ENCODE data around the gene TMEM259.
A peak's percentile ranks its signal among the peaks of the same experiment; 100 is the strongest.

TMEM259 gene

DNA sequence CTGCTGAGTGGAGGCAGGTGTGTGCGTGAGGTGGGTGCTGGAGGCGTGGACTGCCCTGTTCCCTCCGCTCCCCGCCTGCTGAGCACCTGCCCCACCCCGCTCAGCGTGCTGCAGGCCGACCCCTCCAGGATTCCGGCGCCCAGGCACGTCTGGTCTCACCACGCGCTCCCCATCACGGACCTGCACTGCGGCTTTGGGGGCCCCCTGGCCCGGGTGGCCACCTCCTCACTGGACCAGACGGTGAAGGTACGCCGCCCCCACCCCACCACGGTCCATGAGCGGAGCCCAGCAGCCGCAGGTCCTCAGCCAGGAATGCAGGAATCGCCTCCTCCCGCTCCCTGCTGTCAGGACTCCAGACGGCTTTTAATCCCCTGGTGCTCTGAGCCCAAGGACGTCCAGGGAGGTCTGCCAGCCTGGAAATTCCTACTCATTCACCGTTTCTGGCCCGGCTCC lies 30.8 kb downstream of the TMEM259 start:
- H3K36me3 ChIP-seq, result peaks cover 44% of the 10 kb centered on the region
- TF ChIP-seq, protein P1, sequence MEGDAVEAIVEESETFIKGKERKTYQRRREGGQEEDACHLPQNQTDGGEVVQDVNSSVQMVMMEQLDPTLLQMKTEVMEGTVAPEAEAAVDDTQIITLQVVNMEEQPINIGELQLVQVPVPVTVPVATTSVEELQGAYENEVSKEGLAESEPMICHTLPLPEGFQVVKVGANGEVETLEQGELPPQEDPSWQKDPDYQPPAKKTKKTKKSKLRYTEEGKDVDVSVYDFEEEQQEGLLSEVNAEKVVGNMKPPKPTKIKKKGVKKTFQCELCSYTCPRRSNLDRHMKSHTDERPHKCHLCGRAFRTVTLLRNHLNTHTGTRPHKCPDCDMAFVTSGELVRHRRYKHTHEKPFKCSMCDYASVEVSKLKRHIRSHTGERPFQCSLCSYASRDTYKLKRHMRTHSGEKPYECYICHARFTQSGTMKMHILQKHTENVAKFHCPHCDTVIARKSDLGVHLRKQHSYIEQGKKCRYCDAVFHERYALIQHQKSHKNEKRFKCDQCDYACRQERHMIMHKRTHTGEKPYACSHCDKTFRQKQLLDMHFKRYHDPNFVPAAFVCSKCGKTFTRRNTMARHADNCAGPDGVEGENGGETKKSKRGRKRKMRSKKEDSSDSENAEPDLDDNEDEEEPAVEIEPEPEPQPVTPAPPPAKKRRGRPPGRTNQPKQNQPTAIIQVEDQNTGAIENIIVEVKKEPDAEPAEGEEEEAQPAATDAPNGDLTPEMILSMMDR (IDR thresholded peaks at IDR 0.05; ENCODE audit: low read depth, low read length), result no peak

DNA sequence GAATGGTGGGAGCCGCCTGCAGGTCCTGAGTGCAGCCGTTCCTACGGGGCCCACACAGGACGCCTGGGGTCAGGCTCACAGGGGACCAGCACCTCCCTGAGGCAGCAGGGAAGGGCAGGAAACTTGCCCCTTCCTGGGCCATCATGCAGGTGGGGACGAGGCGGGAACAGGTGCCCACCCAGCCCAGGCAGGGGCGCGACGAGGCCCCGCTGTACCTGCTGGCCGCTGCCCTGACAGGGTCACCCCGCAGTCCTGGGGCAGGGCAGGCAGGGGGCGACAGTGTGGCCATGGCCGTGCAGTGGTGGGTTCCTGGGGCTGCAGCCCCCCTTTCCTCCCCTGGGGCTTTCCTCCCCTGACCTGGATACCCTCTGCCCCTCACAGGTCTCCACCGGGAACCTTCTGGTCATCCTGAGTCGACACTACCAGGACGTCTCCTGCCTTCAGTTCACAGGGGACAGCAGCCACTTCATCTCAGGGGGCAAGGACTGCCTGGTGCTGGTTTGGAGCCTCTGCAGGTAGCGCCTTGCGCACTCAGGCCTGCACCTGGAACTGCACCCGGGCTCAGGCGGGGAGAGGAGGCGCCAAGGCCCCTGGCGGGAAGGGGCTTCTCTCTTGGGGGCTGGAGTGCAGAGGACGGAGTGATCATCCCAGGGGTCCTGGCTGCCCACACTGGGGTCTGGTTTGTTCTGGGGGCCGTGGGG lies 31.4 kb downstream of the TMEM259 start:
- no peak for DNase-seq
- H3K9me3 ChIP-seq (ENCODE audit: severe bottlenecking), result no peaks in the 10 kb centered on the region
- H3K27ac ChIP-seq, result peak overlapping the region; percentile 52; the same call in 1 of the 2 replicates
- TF ChIP-seq, protein P1 (IDR thresholded peaks at IDR 0.05; ENCODE audit: low read depth, low read length), result peak; percentile 88
- H3K27me3 ChIP-seq (ENCODE audit: insufficient read depth, low read depth, severe bottlenecking), result no peaks in the 10 kb centered on the region
- peaks cover 44% of the 10 kb centered on the region for H3K36me3 ChIP-seq
- no peak overlapping the region for H3K4me3 ChIP-seq (ENCODE audit: low read depth, low read length)

More for the DNA sequence above, 30.8 kb downstream of the TMEM259 start:
- no peaks in the 10 kb centered on the region for H3K27me3 ChIP-seq (ENCODE audit: insufficient read depth, low read depth, severe bottlenecking)
- H3K9me3 ChIP-seq (ENCODE audit: severe bottlenecking), result no peaks in the 10 kb centered on the region
- DNase-seq, result peak; percentile 84
- no peak overlapping the region for H3K4me3 ChIP-seq (ENCODE audit: low read depth, low read length)
- peak overlapping the region; percentile 52 for H3K27ac ChIP-seq

DNA sequence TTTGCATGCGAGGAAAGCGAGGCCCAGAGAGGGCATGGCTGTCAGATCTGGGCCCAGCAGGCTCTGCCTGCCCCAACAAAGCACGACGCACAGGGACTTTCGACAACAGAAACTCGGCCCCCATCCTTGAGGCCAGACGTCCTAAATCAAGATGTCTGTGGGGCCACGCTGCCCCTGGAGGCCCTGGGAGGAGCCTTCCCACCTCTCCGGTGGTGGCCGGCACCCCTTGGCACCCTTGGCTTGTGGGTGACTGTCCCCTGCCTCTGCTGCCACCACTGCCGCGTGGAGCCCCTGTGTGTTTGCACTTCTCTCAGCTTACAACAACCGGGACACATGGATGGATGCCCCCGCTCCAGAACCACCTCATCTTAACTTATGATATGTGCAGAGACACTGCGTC lies 32.4 kb downstream of the TMEM259 start:
- no peak overlapping the region for H3K27ac ChIP-seq
- H3K4me3 ChIP-seq (ENCODE audit: low read depth, low read length), result no peak overlapping the region
- TF ChIP-seq, protein P1 (IDR thresholded peaks at IDR 0.05; ENCODE audit: low read depth, low read length), result no peak
- H3K27me3 ChIP-seq (ENCODE audit: insufficient read depth, low read depth, severe bottlenecking), result no peaks in the 10 kb centered on the region
- H3K9me3 ChIP-seq (ENCODE audit: severe bottlenecking), result no peaks in the 10 kb centered on the region
- no peak for DNase-seq
- peaks cover 47% of the 10 kb centered on the region for H3K36me3 ChIP-seq

DNA sequence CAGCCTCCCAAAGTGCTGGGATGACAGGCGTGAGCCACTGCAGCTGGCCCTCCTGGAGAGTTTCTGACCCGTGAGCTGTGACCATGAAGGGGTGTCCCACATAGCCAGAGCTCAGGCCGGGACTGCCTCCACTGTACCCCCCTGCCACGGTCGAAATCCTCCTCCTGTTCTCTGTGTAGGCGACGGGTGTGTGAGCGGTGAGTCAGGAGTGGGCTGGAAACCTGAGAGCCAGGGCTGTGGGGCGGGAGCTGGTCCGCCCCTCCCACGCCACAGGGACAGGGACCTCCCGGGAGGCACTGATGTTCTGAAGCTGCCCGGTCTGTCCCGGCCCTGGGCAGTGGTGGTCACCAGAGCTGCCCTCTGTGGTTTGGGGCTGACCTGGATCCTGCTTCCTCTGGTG lies 32.8 kb downstream of the TMEM259 start:
- TF ChIP-seq, protein P1 (IDR thresholded peaks at IDR 0.05; ENCODE audit: low read depth, low read length), result no peak
- Histone ChIP-seq H3K36me3 (peaks cover 43% of the 10 kb centered on the region), H3K27ac (no peak overlapping the region), H3K27me3 (ENCODE audit: insufficient read depth, low read depth, severe bottlenecking) (no peaks in the 10 kb centered on the region), H3K4me3 (ENCODE audit: low read depth, low read length) (no peak overlapping the region), H3K9me3 (ENCODE audit: severe bottlenecking) (no peaks in the 10 kb centered on the region)
- DNase-seq, result no peak

DNA sequence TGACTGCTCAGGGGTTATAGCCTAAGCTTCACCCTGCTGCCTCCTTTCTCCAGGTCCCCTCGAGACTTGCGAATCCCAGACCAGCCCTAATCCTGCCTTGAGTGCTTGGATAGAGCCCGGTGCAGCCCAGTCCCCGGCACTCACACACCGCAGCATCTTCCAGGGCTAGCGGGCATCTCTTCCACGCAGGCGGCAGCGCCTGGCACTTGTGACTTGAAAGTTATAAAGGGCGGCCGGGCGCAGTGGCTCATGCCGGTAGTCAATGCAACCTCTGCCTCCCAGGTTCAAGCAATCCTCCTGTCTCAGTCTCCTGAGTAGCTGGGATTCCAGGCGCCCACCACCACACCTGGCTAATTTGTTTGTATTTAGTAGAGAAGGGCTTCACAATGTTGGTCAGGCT lies 34.8 kb downstream of the TMEM259 start:
- no peaks in the 10 kb centered on the region for H3K9me3 ChIP-seq (ENCODE audit: severe bottlenecking)
- no peak overlapping the region for H3K27ac ChIP-seq
- no peaks in the 10 kb centered on the region for H3K27me3 ChIP-seq (ENCODE audit: insufficient read depth, low read depth, severe bottlenecking)
- DNase-seq, result no peak
- H3K4me3 ChIP-seq (ENCODE audit: low read depth, low read length), result no peak overlapping the region
- TF ChIP-seq, protein P1 (IDR thresholded peaks at IDR 0.05; ENCODE audit: low read depth, low read length), result no peak
- peaks cover 32% of the 10 kb centered on the region for H3K36me3 ChIP-seq

Measured in WERI-Rb-1 (cell line).